Measurements from ENCODE around the gene PSMD14. TPM values are rescaled to one million over a fixed set of nuclear protein-coding genes. Genes with fewer than 3 reads are reported as not detected.
"Not testable (repeated sequence)": the region's sequence is repeated elsewhere in the genome, so short reads cannot be mapped to it uniquely, and the experiment has no call there.

The PSMD14 gene
- total RNA-seq, 1 donor from 2014 or later, result 36.0 TPM

DNA sequence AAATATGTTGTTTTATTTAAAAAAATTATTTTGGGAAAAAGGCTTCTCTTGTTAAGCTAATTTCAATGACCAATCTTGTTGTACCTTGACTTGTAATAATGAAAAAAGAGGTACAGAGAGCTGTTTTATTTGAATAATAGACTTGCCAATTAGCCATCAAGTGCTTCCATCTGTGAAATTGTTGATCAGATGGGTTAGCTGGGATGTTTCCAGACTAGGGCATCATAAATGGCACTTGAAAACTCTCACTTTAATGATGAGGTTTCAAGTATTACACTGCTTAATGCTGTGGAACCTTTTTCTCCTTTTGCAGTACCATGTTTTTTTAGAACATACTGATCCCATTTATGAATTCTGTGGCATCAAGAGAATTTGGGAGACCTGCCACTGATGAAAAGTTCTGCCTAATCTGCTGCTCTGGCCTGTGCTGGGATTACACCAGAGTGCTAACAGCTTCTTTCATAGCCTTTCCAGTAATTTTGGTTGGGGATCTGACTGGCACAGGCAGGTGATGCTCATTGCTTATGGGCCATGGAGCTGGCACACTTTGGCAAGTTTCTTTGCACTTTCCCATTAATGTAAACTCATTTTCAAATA, 24.2 kb downstream of the PSMD14 start:
- no peak overlapping the region for H3K27ac ChIP-seq (ENCODE audit: low read depth, low read length)

GRCh38 chr2:161335626-161336025, 27.4 kb downstream of the PSMD14 start:
- Histone ChIP-seq H3K4me1 (ENCODE audit: control insufficient read depth in 3 of 3, insufficient read depth in 3 of 3, low read length in 3 of 3) (no peaks in the 10 kb centered on the region), H3K27me3 (ENCODE audit: control insufficient read depth in 3 of 3, insufficient read depth in 3 of 3, low read length in 3 of 3) (no peaks in the 10 kb centered on the region), H3K9me3 (ENCODE audit: control insufficient read depth in 3 of 3, low read length in 3 of 3) (no peaks in the 10 kb centered on the region), H3K9ac (ENCODE audit: low read depth in 1 of 3, low read length in 3 of 3) (no peak overlapping the region), H3K27ac (ENCODE audit: low read depth, low read length) (no peak overlapping the region), H3K36me3 (ENCODE audit: control insufficient read depth in 3 of 3, insufficient read depth in 3 of 3, low read length in 3 of 3) (no peaks in the 10 kb centered on the region), H3K4me3 (ENCODE audit: low read length in 3 of 3) (no peak overlapping the region)

More for the DNA sequence above, 24.2 kb downstream of the PSMD14 start:
- no peak overlapping the region for H3K9ac ChIP-seq (ENCODE audit: low read depth in 1 of 3, low read length in 3 of 3)
- no peak overlapping the region for H3K4me3 ChIP-seq (ENCODE audit: low read length in 3 of 3)
- H3K9me3 ChIP-seq (ENCODE audit: control insufficient read depth in 3 of 3, low read length in 3 of 3), result no peaks in the 10 kb centered on the region
- no peaks in the 10 kb centered on the region for H3K27me3 ChIP-seq (ENCODE audit: control insufficient read depth in 3 of 3, insufficient read depth in 3 of 3, low read length in 3 of 3)
- no peaks in the 10 kb centered on the region for H3K36me3 ChIP-seq (ENCODE audit: control insufficient read depth in 3 of 3, insufficient read depth in 3 of 3, low read length in 3 of 3)
- H3K4me1 ChIP-seq (ENCODE audit: control insufficient read depth in 3 of 3, insufficient read depth in 3 of 3, low read length in 3 of 3), result no peaks in the 10 kb centered on the region

- Histone ChIP-seq H3K36me3 (ENCODE audit: control insufficient read depth in 3 of 3, insufficient read depth in 3 of 3, low read length in 3 of 3) (no peaks in the 10 kb centered on the region), H3K27ac (ENCODE audit: low read depth, low read length) (no peak overlapping the region), H3K9me3 (ENCODE audit: control insufficient read depth in 3 of 3, low read length in 3 of 3) (no peaks in the 10 kb centered on the region), H3K9ac (ENCODE audit: low read depth in 1 of 3, low read length in 3 of 3) (no peak overlapping the region), H3K4me1 (ENCODE audit: control insufficient read depth in 3 of 3, insufficient read depth in 3 of 3, low read length in 3 of 3) (no peaks in the 10 kb centered on the region), H3K27me3 (ENCODE audit: control insufficient read depth in 3 of 3, insufficient read depth in 3 of 3, low read length in 3 of 3) (no peaks in the 10 kb centered on the region), H3K4me3 (ENCODE audit: low read length in 3 of 3) (no peak overlapping the region)
These were observed 29.0 kb downstream of the PSMD14 start for GRCh38 chr2:161337247-161337646.

DNA sequence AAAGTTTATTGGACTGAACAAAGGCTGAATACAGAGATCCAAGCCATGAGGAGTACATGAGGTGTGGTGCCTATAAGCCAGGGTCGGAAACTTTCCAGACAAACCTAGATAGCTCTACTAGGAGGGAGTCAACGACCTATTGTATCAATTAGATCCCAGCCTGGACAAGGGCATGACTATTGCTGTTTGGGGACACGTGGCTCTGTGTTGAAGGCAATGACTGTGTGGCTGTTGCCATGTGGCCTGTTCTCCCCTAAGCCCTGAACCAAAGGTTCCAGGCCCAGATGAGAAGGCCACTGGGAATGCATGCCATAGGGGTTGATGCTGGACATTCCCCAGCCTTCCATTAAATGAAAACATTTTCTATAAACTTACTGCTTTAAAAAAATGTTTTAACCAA, 31.3 kb downstream of the PSMD14 start:
- H3K9me3 ChIP-seq (ENCODE audit: control insufficient read depth in 3 of 3, low read length in 3 of 3); H3K9ac ChIP-seq (ENCODE audit: low read depth in 1 of 3, low read length in 3 of 3); H3K4me1 ChIP-seq (ENCODE audit: control insufficient read depth in 3 of 3, insufficient read depth in 3 of 3, low read length in 3 of 3); H3K36me3 ChIP-seq (ENCODE audit: control insufficient read depth in 3 of 3, insufficient read depth in 3 of 3, low read length in 3 of 3); H3K27me3 ChIP-seq (ENCODE audit: control insufficient read depth in 3 of 3, insufficient read depth in 3 of 3, low read length in 3 of 3); H3K27ac ChIP-seq (ENCODE audit: low read depth, low read length); H3K4me3 ChIP-seq (ENCODE audit: low read length in 3 of 3): not testable (repeated sequence)

DNA sequence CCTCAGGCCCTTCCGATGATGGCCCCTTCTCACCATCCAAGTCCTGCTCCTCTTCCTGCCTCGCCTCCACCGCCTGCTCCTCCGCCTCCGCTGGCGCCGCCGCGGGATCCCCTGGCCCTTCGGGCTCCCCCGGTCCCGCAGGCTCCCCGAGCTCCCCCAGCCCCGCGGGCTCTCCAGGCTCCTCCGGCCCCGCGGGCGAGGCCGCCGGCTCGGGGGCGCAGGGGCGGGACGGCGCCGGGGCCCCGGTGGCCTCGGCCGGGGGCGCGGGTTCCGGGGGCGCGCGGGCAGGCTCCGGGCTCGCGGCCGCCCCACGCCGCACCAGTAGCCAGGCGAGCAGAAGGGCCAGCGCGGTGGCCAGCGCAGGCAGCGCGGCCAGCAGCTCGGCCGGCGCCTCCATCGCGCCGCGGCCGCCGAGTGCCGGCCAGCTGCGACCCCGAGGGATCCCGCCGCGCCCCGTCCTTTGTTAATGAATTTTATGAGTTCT, 32.7 kb downstream of the PSMD14 start:
- not testable (repeated sequence) for H3K27me3 ChIP-seq (ENCODE audit: control insufficient read depth in 3 of 3, insufficient read depth in 3 of 3, low read length in 3 of 3); H3K27ac ChIP-seq (ENCODE audit: low read depth, low read length); H3K4me3 ChIP-seq (ENCODE audit: low read length in 3 of 3); H3K36me3 ChIP-seq (ENCODE audit: control insufficient read depth in 3 of 3, insufficient read depth in 3 of 3, low read length in 3 of 3); H3K9ac ChIP-seq (ENCODE audit: low read depth in 1 of 3, low read length in 3 of 3); H3K4me1 ChIP-seq (ENCODE audit: control insufficient read depth in 3 of 3, insufficient read depth in 3 of 3, low read length in 3 of 3); H3K9me3 ChIP-seq (ENCODE audit: control insufficient read depth in 3 of 3, low read length in 3 of 3)

DNA sequence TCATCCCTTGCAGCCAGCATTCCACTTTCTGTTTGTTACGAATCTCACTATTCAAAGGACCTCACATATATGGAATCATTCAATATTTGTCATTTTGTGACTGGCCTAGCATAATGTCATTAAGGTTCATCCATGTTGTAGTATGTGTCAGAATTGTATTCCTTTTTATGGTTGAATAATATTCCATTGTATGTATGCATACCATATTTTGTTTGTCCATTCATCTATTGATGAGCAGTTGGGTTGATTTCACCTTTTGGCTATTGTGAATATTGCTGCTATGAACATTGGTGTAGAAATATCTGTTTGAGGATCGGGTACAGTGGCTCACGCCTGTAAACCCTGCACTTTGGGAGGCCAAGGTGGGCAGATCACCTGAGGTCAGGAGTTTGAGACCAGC, 35.0 kb downstream of the PSMD14 start:
- H3K27ac ChIP-seq (ENCODE audit: low read depth, low read length), result no peak overlapping the region
- no peaks in the 10 kb centered on the region for H3K27me3 ChIP-seq (ENCODE audit: control insufficient read depth in 3 of 3, insufficient read depth in 3 of 3, low read length in 3 of 3)
- H3K9me3 ChIP-seq (ENCODE audit: control insufficient read depth in 3 of 3, low read length in 3 of 3), result no peaks in the 10 kb centered on the region
- H3K36me3 ChIP-seq (ENCODE audit: control insufficient read depth in 3 of 3, insufficient read depth in 3 of 3, low read length in 3 of 3), result no peaks in the 10 kb centered on the region
- no peak overlapping the region for H3K4me3 ChIP-seq (ENCODE audit: low read length in 3 of 3)
- no peaks in the 10 kb centered on the region for H3K4me1 ChIP-seq (ENCODE audit: control insufficient read depth in 3 of 3, insufficient read depth in 3 of 3, low read length in 3 of 3)
- H3K9ac ChIP-seq (ENCODE audit: low read depth in 1 of 3, low read length in 3 of 3), result no peak overlapping the region

DNA sequence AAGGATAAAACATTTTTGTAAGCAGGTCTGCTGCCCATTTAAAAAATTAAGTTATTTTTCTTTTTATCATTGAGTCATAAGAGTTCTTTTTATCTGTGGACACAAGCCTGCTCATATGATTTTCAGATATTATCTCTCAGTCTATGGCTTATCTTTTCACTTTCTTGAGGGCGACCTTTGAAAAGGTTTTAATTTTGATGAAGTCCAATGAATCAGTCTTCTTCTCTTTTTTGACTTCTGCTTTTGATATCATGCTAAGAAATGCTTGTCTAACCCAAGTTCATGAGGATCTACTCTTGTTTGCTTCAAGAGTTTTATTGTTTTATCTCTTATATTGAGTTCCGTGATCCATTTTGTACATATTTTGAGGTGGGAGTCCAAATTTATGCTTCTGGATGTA, 36.5 kb downstream of the PSMD14 start:
- Histone ChIP-seq H3K36me3 (ENCODE audit: control insufficient read depth in 3 of 3, insufficient read depth in 3 of 3, low read length in 3 of 3) (no peaks in the 10 kb centered on the region), H3K9ac (ENCODE audit: low read depth in 1 of 3, low read length in 3 of 3) (no peak overlapping the region), H3K27me3 (ENCODE audit: control insufficient read depth in 3 of 3, insufficient read depth in 3 of 3, low read length in 3 of 3) (no peaks in the 10 kb centered on the region), H3K27ac (ENCODE audit: low read depth, low read length) (no peak overlapping the region), H3K4me1 (ENCODE audit: control insufficient read depth in 3 of 3, insufficient read depth in 3 of 3, low read length in 3 of 3) (peaks cover 0 to 3% (median 0%) of the 10 kb centered on the region in 3 donors), H3K9me3 (ENCODE audit: control insufficient read depth in 3 of 3, low read length in 3 of 3) (no peaks in the 10 kb centered on the region), H3K4me3 (ENCODE audit: low read length in 3 of 3) (no peak overlapping the region)

DNA sequence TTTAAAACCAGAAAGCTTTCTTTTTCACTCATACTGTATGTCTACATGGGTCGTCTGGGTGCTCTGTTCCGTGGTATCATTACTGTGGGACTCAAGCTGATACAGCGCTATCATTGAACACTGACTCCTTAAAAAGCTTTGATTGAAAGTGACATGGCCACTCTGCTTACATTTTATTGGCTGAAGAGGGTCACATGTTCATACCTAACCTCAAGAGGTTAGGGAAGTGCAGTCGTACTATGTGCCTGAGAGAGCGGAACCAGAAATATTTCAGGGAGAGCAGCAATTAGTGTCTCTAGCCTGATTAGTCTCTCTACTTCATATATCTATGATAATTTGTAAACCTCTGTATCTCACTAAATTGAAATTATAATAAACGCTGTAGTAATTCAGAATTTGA, 43.5 kb downstream of the PSMD14 start:
- H3K4me1 ChIP-seq (ENCODE audit: control insufficient read depth in 3 of 3, insufficient read depth in 3 of 3, low read length in 3 of 3), result peaks cover 0 to 3% (median 0%) of the 10 kb centered on the region in 3 donors
- no peaks in the 10 kb centered on the region for H3K9me3 ChIP-seq (ENCODE audit: control insufficient read depth in 3 of 3, low read length in 3 of 3)
- H3K9ac ChIP-seq (ENCODE audit: low read depth in 1 of 3, low read length in 3 of 3), result no peak overlapping the region
- H3K36me3 ChIP-seq (ENCODE audit: control insufficient read depth in 3 of 3, insufficient read depth in 3 of 3, low read length in 3 of 3), result no peaks in the 10 kb centered on the region
- H3K27ac ChIP-seq (ENCODE audit: low read depth, low read length), result no peak overlapping the region
- H3K4me3 ChIP-seq (ENCODE audit: low read length in 3 of 3), result no peak overlapping the region
- H3K27me3 ChIP-seq (ENCODE audit: control insufficient read depth in 3 of 3, insufficient read depth in 3 of 3, low read length in 3 of 3), result no peaks in the 10 kb centered on the region

DNA sequence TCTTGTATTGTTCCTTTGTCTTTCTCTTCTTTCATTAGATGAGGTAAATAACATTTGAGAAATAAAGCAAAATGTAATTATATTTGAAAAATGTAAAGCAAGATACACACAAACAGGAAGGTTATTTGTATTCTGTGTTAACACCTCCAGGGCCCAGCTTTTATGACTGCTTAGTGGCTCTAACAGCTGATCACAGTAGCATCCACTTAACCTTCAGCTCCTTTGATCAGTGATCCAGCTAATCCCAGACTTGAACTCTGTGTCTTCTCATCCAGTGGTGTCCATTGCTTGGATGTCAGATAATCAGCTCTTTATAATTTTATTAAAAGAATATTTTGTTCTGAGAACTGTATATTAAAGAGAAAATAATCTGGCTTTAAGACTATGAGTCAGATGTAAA, 44.5 kb downstream of the PSMD14 start:
- Histone ChIP-seq H3K9me3 (ENCODE audit: control insufficient read depth in 3 of 3, low read length in 3 of 3) (no peaks in the 10 kb centered on the region), H3K9ac (ENCODE audit: low read depth in 1 of 3, low read length in 3 of 3) (no peak overlapping the region), H3K27ac (ENCODE audit: low read depth, low read length) (no peak overlapping the region), H3K27me3 (ENCODE audit: control insufficient read depth in 3 of 3, insufficient read depth in 3 of 3, low read length in 3 of 3) (no peaks in the 10 kb centered on the region), H3K36me3 (ENCODE audit: control insufficient read depth in 3 of 3, insufficient read depth in 3 of 3, low read length in 3 of 3) (no peaks in the 10 kb centered on the region), H3K4me3 (ENCODE audit: low read length in 3 of 3) (no peak overlapping the region), H3K4me1 (ENCODE audit: control insufficient read depth in 3 of 3, insufficient read depth in 3 of 3, low read length in 3 of 3) (peaks cover 0 to 3% (median 0%) of the 10 kb centered on the region in 3 donors)

GRCh38 chr2:161353543-161353942, 45.3 kb downstream of the PSMD14 start:
- Histone ChIP-seq H3K27ac (ENCODE audit: low read depth, low read length) (no peak overlapping the region), H3K9me3 (ENCODE audit: control insufficient read depth in 3 of 3, low read length in 3 of 3) (no peaks in the 10 kb centered on the region), H3K4me1 (ENCODE audit: control insufficient read depth in 3 of 3, insufficient read depth in 3 of 3, low read length in 3 of 3) (peaks cover 0 to 3% (median 0%) of the 10 kb centered on the region in 3 donors), H3K36me3 (ENCODE audit: control insufficient read depth in 3 of 3, insufficient read depth in 3 of 3, low read length in 3 of 3) (no peaks in the 10 kb centered on the region), H3K4me3 (ENCODE audit: low read length in 3 of 3) (no peak overlapping the region), H3K9ac (ENCODE audit: low read depth in 1 of 3, low read length in 3 of 3) (no peak overlapping the region), H3K27me3 (ENCODE audit: control insufficient read depth in 3 of 3, insufficient read depth in 3 of 3, low read length in 3 of 3) (no peaks in the 10 kb centered on the region)
